Astrocyte (in vitro differentiated cells and primary cell): ENCODE results near the gene LSM7. TPM values are rescaled to one million over a fixed set of nuclear protein-coding genes. Genes with fewer than 3 reads are reported as not detected.

ENCODE experiments used
- DNase-seq: peaks from one replicate; pipeline ENCODE4 v3.0.0-alpha.2; 2010; ENCODE audit warnings: low read depth
- FAIRE-seq: peaks from 2 replicates; lab custom pipeline; 2011; peaks lifted over from hg19 to GRCh38; lab: Jason Lieb, UNC
- H2AFZ ChIP-seq: 2 replicates; pipeline ENCODE4 v1.6.0; 2012; ENCODE audit warnings: low read depth, low read length, inconsistent platforms
- H3K27ac ChIP-seq: 2 replicates; pipeline ENCODE4 v1.5.1; 2011; ENCODE audit warnings: low read depth, low read length, inconsistent platforms
- H3K27me3 ChIP-seq: 2 replicates; pipeline ENCODE4 v1.6.0; 2011; ENCODE audit warnings: low read length, inconsistent platforms; ENCODE audit not compliant: insufficient read depth
- H3K36me3 ChIP-seq: 2 replicates; pipeline ENCODE4 v1.5.1; 2011; ENCODE audit warnings: low read length, inconsistent platforms; ENCODE audit not compliant: insufficient read depth
- H3K4me1 ChIP-seq: 2 replicates; pipeline ENCODE4 v1.5.1; 2011; ENCODE audit warnings: low read length, inconsistent platforms; ENCODE audit not compliant: insufficient read depth
- H3K4me2 ChIP-seq: 2 replicates; pipeline ENCODE4 v1.6.0; 2012; ENCODE audit warnings: low read length, inconsistent platforms
- H3K4me3 ChIP-seq: 2 replicates; pipeline ENCODE4 v1.5.1; 2011; ENCODE audit warnings: low read depth, mild to moderate bottlenecking, low read length, inconsistent platforms; ENCODE audit not compliant: insufficient read depth
- H3K79me2 ChIP-seq: 2 replicates; pipeline ENCODE4 v1.6.0; 2012; ENCODE audit warnings: mild to moderate bottlenecking, low read length, inconsistent platforms; ENCODE audit not compliant: insufficient read depth
- H3K9ac ChIP-seq: 2 replicates; pipeline ENCODE4 v1.6.0; 2012; ENCODE audit warnings: mild to moderate bottlenecking, low read length, inconsistent platforms
- H3K9me3 ChIP-seq: 2 replicates; pipeline ENCODE4 v1.5.1; 2012; ENCODE audit warnings: low read depth, mild to moderate bottlenecking, low read length, inconsistent platforms; ENCODE audit not compliant: insufficient read depth
- H4K20me1 ChIP-seq: 2 replicates; pipeline ENCODE4 v1.6.0; 2012; ENCODE audit warnings: low read length, inconsistent platforms; ENCODE audit not compliant: insufficient read depth
- H3K27ac Mint-ChIP-seq: one replicate; pipeline ENCODE4 v1.8.0; 2021; ENCODE audit warnings: mild to moderate bottlenecking, mixed read lengths; ENCODE audit not compliant: unreplicated experiment
- H3K27me3 Mint-ChIP-seq: one replicate; pipeline ENCODE4 v1.8.0; 2021; ENCODE audit warnings: low read depth, mixed read lengths; ENCODE audit not compliant: unreplicated experiment
- H3K36me3 Mint-ChIP-seq: one replicate; pipeline ENCODE4 v1.8.0; 2021; ENCODE audit warnings: low read depth, mixed read lengths; ENCODE audit not compliant: unreplicated experiment
- H3K4me1 Mint-ChIP-seq: one replicate; pipeline ENCODE4 v1.8.0; 2021; ENCODE audit warnings: low read depth, mixed read lengths; ENCODE audit not compliant: unreplicated experiment
- H3K4me3 Mint-ChIP-seq: one replicate; pipeline ENCODE4 v1.8.0; 2021; ENCODE audit warnings: mild to moderate bottlenecking, moderate library complexity, mixed read lengths; ENCODE audit not compliant: unreplicated experiment
- H3K9me3 Mint-ChIP-seq: one replicate; pipeline ENCODE4 v1.8.0; 2021; ENCODE audit warnings: mild to moderate bottlenecking, mixed read lengths; ENCODE audit not compliant: unreplicated experiment
- CTCF ChIP-seq: IDR thresholded peaks from 2 replicates; pipeline ENCODE4 v1.5.1; 2011; ENCODE audit warnings: low read depth, mild to moderate bottlenecking, inconsistent platforms, low read length, moderate library complexity; ENCODE audit not compliant: insufficient read depth
- EZH2 ChIP-seq: IDR thresholded peaks from 2 replicates; pipeline ENCODE4 v1.6.1; 2012; ENCODE audit warnings: mild to moderate bottlenecking, low read length, inconsistent platforms; ENCODE audit not compliant: insufficient read depth
- total RNA-seq: library from RNA; stranded (reverse); gene quantifications from 2 replicates; pipeline ENCODE4 v1.2.1, GENCODE V29; 2021

Gene LSM7
- total RNA-seq, 1 donor from 2014 or later = 91.4 TPM

- Histone ChIP-seq H3K4me1 (no peaks in the 10 kb centered on the region), H3K27ac (no peak overlapping the region), H4K20me1 (no peaks in the 10 kb centered on the region), H3K27me3 (no peaks in the 10 kb centered on the region), H3K4me2 (no peak overlapping the region), H3K4me3 (no peak overlapping the region), H3K36me3 (peaks cover 2% of the 10 kb centered on the region), H2AFZ (no peak overlapping the region), H3K9ac (no peak overlapping the region), H3K9me3 (peaks cover 7% of the 10 kb centered on the region), H3K79me2 (no peaks in the 10 kb centered on the region)
- FAIRE-seq (no peak), DNase-seq (no peak)
- H3K9me3 Mint-ChIP-seq = peaks cover 7% of the 10 kb centered on the region
- H3K27me3 Mint-ChIP-seq = peaks cover 2% of the 10 kb centered on the region
- H3K36me3 Mint-ChIP-seq = peaks cover 3% of the 10 kb centered on the region
- TF ChIP-seq EZH2 = no peak
- TF ChIP-seq CTCF = no peak
- H3K4me3 Mint-ChIP-seq = no peak overlapping the region
- no peaks in the 10 kb centered on the region for H3K4me1 Mint-ChIP-seq
- no peak overlapping the region for H3K27ac Mint-ChIP-seq
These were observed 11.1 kb downstream of the LSM7 start for GRCh38 chr19:2317300-2317699.

GRCh38 chr19:2315818-2316353, 12.5 kb downstream of the LSM7 start:
- Histone ChIP-seq H3K27me3 (no peaks in the 10 kb centered on the region), H3K4me2 (peak overlapping the region; percentile 36), H2AFZ (peak overlapping the region; percentile 34), H3K4me3 (no peak overlapping the region), H4K20me1 (no peaks in the 10 kb centered on the region), H3K4me1 (no peaks in the 10 kb centered on the region), H3K9me3 (peaks cover 7% of the 10 kb centered on the region), H3K9ac (no peak overlapping the region), H3K36me3 (no peaks in the 10 kb centered on the region), H3K27ac (no peak overlapping the region), H3K79me2 (no peaks in the 10 kb centered on the region)
- Mint-ChIP-seq H3K27ac (no peak overlapping the region), H3K4me3 (no peak overlapping the region), H3K27me3 (peaks cover 7% of the 10 kb centered on the region), H3K36me3 (peaks cover 3% of the 10 kb centered on the region), H3K9me3 (peaks cover 7% of the 10 kb centered on the region), H3K4me1 (no peaks in the 10 kb centered on the region)
- DNase-seq = no peak
- TF ChIP-seq CTCF (peak; percentile 32), EZH2 (no peak)
- no peak for FAIRE-seq

GRCh38 chr19:2315121-2315817, 13.1 kb downstream of the LSM7 start:
- no peak overlapping the region for H2AFZ ChIP-seq
- H3K4me2 ChIP-seq = no peak overlapping the region
- no peaks in the 10 kb centered on the region for H3K4me1 ChIP-seq
- Mint-ChIP-seq H3K9me3 (peaks cover 7% of the 10 kb centered on the region), H3K4me1 (no peaks in the 10 kb centered on the region), H3K27ac (peak overlapping the region; percentile 53), H3K4me3 (no peak overlapping the region), H3K27me3 (peaks cover 7% of the 10 kb centered on the region), H3K36me3 (peaks cover 3% of the 10 kb centered on the region)
- no peak overlapping the region for H3K9ac ChIP-seq
- FAIRE-seq = no peak
- H3K27ac ChIP-seq = no peak overlapping the region
- no peaks in the 10 kb centered on the region for H3K79me2 ChIP-seq
- peaks cover 7% of the 10 kb centered on the region for H3K9me3 ChIP-seq
- no peaks in the 10 kb centered on the region for H3K36me3 ChIP-seq
- no peaks in the 10 kb centered on the region for H4K20me1 ChIP-seq
- no peak overlapping the region for H3K4me3 ChIP-seq
- no peak for DNase-seq
- TF ChIP-seq CTCF (no peak), EZH2 (no peak)
- no peaks in the 10 kb centered on the region for H3K27me3 ChIP-seq
